Ectodermal cell (in vitro differentiated cells): Measurements from ENCODE around the gene PTGIS.

Source experiments
- H3K27ac ChIP-seq: 2 replicates; pipeline ENCODE4 v1.7.0; 2013; ENCODE audit warnings: mild to moderate bottlenecking, low read depth, low read length; ENCODE audit not compliant: insufficient read depth, poor library complexity, severe bottlenecking
- H3K27me3 ChIP-seq: 2 replicates; pipeline ENCODE4 v1.7.0; 2013; ENCODE audit warnings: mild to moderate bottlenecking, low read length; ENCODE audit not compliant: insufficient read depth, control insufficient read depth, poor library complexity, severe bottlenecking
- H3K36me3 ChIP-seq: one replicate; pipeline ENCODE4 v1.7.0; 2013; ENCODE audit warnings: low read length; ENCODE audit not compliant: control insufficient read depth, insufficient read depth
- H3K4me1 ChIP-seq: one replicate; pipeline ENCODE4 v1.7.0; 2013; ENCODE audit warnings: low read length; ENCODE audit not compliant: control insufficient read depth, insufficient read depth
- H3K4me3 ChIP-seq: 2 replicates; pipeline ENCODE4 v1.7.0; 2013; ENCODE audit warnings: low read depth, low read length, control low read depth; ENCODE audit not compliant: insufficient read depth
- H3K9me3 ChIP-seq: 2 replicates; pipeline ENCODE4 v1.7.0; 2013; ENCODE audit warnings: mild to moderate bottlenecking, low read length, moderate library complexity; ENCODE audit not compliant: control insufficient read depth
- WGBS, 2 experiments: methylation state at CpG; one replicate each; pipeline ENCODE4 v1.1.7; 2013; ENCODE audit warnings: missing lambda C conversion rate in 2 of 2; 5-methylcytosine and 5-hydroxymethylcytosine counted together

Gene PTGIS

DNA sequence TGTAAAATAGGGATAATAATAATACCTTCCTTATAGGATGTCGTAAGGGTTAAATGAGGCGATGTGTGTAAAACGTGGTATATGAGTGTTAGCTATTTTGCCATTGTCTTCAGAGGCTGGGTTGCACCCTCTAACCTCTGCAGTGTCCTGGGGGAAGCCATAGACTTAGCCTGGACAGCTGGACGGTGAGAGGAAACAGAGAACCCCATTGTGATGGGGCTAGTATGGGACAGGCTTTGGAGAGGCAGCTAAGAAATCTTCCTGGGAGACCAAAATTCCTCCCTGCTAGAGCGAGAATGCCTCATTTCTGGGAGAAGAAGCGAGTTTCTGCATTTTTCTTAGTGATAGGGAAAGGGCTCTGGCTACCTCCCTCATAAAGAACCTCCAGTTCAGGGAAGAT is 108.3 kb downstream of the PTGIS start:
- no peaks in the 10 kb centered on the region for H3K9me3 ChIP-seq
- H3K27ac ChIP-seq = no peak overlapping the region
- WGBS, 2 experiments = 86 to 91% methylated on average over 6 of the region's 6 CpGs
- no peaks in the 10 kb centered on the region for H3K36me3 ChIP-seq
- H3K27me3 ChIP-seq = no peaks in the 10 kb centered on the region
- no peak overlapping the region for H3K4me3 ChIP-seq
- no peaks in the 10 kb centered on the region for H3K4me1 ChIP-seq

DNA sequence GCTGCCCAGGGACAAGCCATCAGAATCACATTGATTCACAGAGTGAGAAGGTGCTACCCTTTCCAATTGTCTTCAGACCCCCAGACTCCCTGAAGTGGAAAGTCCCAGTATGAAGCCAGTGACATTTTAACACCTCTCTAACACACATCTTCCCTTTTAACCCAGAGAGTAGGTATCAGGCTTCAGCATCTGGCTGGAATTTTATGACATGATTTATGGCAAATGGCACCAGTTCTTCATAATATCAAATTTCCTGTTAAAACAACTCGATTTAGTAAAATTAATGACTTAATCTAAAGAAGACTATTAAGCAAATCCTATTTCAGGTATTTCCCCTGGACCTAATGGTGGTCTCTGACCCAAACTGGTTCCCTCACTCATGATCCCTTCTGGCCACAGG is 110.5 kb downstream of the PTGIS start:
- 89 to 90% methylated on average over 1 of the region's 1 CpG for WGBS, 2 experiments
- H3K9me3 ChIP-seq = no peaks in the 10 kb centered on the region
- no peaks in the 10 kb centered on the region for H3K4me1 ChIP-seq
- H3K36me3 ChIP-seq = no peaks in the 10 kb centered on the region
- no peaks in the 10 kb centered on the region for H3K27me3 ChIP-seq
- H3K4me3 ChIP-seq = no peak overlapping the region
- H3K27ac ChIP-seq = no peak overlapping the region

DNA sequence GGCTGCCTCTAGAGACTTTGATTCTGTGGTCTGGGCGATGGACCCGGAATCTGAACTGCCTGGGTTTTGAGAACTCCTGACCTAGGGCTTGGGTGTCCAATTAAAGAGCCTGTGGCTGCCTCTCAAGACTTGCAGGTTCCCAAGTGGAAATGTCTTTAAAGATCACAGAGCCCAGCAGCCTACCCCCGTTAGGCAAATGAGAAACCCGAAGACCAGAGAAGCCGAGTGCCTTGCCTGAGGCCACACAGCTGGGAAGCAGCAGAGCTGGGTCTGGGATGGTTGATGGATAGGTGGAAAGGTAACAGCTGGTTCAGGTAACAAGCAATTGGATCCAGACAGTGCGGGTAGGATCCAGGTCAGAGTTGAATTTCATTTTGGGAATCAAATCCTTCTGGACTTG is 111.3 kb downstream of the PTGIS start:
- 92 to 93% methylated on average over 6 of the region's 6 CpGs for whole genome bisulfite sequencing, 2 experiments
- H3K27me3 ChIP-seq = no peaks in the 10 kb centered on the region
- H3K4me3 ChIP-seq = no peak overlapping the region
- H3K9me3 ChIP-seq = no peaks in the 10 kb centered on the region
- no peak overlapping the region for H3K27ac ChIP-seq
- no peaks in the 10 kb centered on the region for H3K36me3 ChIP-seq
- H3K4me1 ChIP-seq = no peaks in the 10 kb centered on the region

DNA sequence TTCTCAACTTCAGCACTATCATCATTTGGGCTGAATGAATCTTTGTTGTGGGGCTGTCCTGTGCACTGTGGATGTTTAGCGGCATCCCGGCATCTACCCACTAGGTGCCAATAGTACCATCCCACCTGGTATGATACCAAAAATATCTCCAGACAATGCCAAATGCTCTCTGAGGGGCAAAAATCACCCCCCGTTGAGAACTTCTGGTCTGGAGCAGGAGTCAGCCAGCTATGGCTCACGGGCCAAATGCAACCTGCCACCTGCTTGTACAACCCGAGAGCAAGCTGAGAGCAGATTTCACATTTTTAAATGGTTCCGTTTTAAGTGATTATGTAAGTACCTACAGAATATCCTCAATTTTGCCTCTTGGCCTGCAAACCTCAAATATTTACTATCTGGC is 112.2 kb downstream of the PTGIS start:
- H3K36me3 ChIP-seq = no peaks in the 10 kb centered on the region
- H3K4me3 ChIP-seq = no peak overlapping the region
- H3K27me3 ChIP-seq = no peaks in the 10 kb centered on the region
- H3K27ac ChIP-seq = no peak overlapping the region
- WGBS, 2 experiments = 88 to 93% methylated on average over 6 of the region's 6 CpGs
- no peaks in the 10 kb centered on the region for H3K9me3 ChIP-seq
- peaks cover under 1% of the 10 kb centered on the region for H3K4me1 ChIP-seq
